Body of pancreas (tissue), 4 donors: ENCODE measurements around the gene TGM4. TPM values are rescaled to one million over a fixed set of nuclear protein-coding genes. Genes with fewer than 3 reads are reported as not detected.

Experiments used
- ATAC-seq: fragments of 150-250 bp; one replicate; pipeline ENCODE4 v1.9.1; 2016
- DNase-seq, 4 donors: peaks; one replicate each; pipeline ENCODE4 v3.0.0-alpha.2; 2019
- H3K27ac ChIP-seq, 4 donors: fragments of 200-600 bp; sonication (generic); 1 replicate in 3 of 4; 2 replicates in 1 of 4; pipeline versions ENCODE4 v1.5.1 to v1.6.1; 2016 to 2019; ENCODE audit warnings: mild to moderate bottlenecking in 1 of 4, mixed read lengths in 1 of 4, moderate library complexity in 1 of 4
- H3K27me3 ChIP-seq, 2 donors: fragments of 200-600 bp; sonication (generic); one replicate each; pipeline ENCODE4 v1.6.0; 2016; ENCODE audit warnings: mild to moderate bottlenecking in 1 of 2
- H3K36me3 ChIP-seq, 2 donors: fragments of 200-600 bp; sonication (generic); replicated peaks in 1 of 2; 2 replicates each; pipeline ENCODE4 v1.5.1; 2016; ENCODE audit warnings: low read depth in 2 of 2; ENCODE audit not compliant: insufficient read depth in 1 of 2
- H3K4me1 ChIP-seq: fragments of 200-600 bp; sonication (generic); one replicate; pipeline ENCODE4 v1.6.0; 2016
- H3K4me3 ChIP-seq, 2 donors: fragments of 200-600 bp; sonication (generic); 1 replicate in 1 of 2; 2 replicates in 1 of 2; pipeline ENCODE4 v1.5.1; 2016 to 2019
- H3K9me3 ChIP-seq, 3 donors: fragments of 200-600 bp; sonication (generic); 1 replicate in 2 of 3; 2 replicates in 1 of 3; pipeline ENCODE4 v1.5.1; 2016
- POLR2A ChIP-seq, 3 donors: fragments of 450-650 bp; IDR thresholded peaks; one replicate each; pipeline ENCODE4 v1.6.1; 2016; ENCODE audit warnings: antibody characterized with exemption in 3 of 3, mild to moderate bottlenecking in 2 of 3
- WGBS, 2 donors: methylation state at CpG; one replicate each; pipeline ENCODE4 v1.1.5; 2017; 5-methylcytosine and 5-hydroxymethylcytosine counted together
- intact Hi-C: fragments of 100-400 bp; cut with DNase I; formaldehyde crosslinking; loops from one replicate; pipeline ENCODE4 v1.15.1; 2023
- total RNA-seq, 2 donors: library from RNA; depleted of rRNA; stranded (reverse); fragments of >200 nt; gene quantifications; one replicate each; pipeline ENCODE4 v1.1.0, GENCODE V29; 2016
- TF ChIP-seq, protein P1 (sequence below), 7 experiments: fragments of 450-650 bp in 4 of 7; fragments of 200-600 bp in 3 of 7; sonication (generic) in 3 of 7; IDR thresholded peaks; one replicate each; pipeline ENCODE4 v1.5.1; 2016 to 2019; ENCODE audit warnings: antibody characterized with exemption in 7 of 7

The TGM4 gene
- total RNA-seq, 2 donors from 2014 or later, result not detected

GRCh38 chr3:44832965-44833364 is 41.4 kb upstream of the TGM4 start:
- H3K4me1 ChIP-seq, result no peaks in the 10 kb centered on the region
- H3K9me3 ChIP-seq, result peaks cover 0 to 5% (median 0%) of the 10 kb centered on the region in 3 donors
- ATAC-seq (no peak), DNase-seq (no peak)
- intact Hi-C loops, result no loop called here
- no peak overlapping the region for H3K27ac ChIP-seq
- WGBS, 2 donors, result 64 to 65% methylated on average over 2 of the region's 2 CpGs
- H3K4me3 ChIP-seq, result no peak overlapping the region
- no peaks in the 10 kb centered on the region for H3K36me3 ChIP-seq
- TF ChIP-seq POLR2A (IDR thresholded peaks at IDR 0.05), result no peak
- TF ChIP-seq, protein P1, sequence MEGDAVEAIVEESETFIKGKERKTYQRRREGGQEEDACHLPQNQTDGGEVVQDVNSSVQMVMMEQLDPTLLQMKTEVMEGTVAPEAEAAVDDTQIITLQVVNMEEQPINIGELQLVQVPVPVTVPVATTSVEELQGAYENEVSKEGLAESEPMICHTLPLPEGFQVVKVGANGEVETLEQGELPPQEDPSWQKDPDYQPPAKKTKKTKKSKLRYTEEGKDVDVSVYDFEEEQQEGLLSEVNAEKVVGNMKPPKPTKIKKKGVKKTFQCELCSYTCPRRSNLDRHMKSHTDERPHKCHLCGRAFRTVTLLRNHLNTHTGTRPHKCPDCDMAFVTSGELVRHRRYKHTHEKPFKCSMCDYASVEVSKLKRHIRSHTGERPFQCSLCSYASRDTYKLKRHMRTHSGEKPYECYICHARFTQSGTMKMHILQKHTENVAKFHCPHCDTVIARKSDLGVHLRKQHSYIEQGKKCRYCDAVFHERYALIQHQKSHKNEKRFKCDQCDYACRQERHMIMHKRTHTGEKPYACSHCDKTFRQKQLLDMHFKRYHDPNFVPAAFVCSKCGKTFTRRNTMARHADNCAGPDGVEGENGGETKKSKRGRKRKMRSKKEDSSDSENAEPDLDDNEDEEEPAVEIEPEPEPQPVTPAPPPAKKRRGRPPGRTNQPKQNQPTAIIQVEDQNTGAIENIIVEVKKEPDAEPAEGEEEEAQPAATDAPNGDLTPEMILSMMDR (IDR thresholded peaks at IDR 0.05), result no peak
- H3K27me3 ChIP-seq, result no peaks in the 10 kb centered on the region

DNA sequence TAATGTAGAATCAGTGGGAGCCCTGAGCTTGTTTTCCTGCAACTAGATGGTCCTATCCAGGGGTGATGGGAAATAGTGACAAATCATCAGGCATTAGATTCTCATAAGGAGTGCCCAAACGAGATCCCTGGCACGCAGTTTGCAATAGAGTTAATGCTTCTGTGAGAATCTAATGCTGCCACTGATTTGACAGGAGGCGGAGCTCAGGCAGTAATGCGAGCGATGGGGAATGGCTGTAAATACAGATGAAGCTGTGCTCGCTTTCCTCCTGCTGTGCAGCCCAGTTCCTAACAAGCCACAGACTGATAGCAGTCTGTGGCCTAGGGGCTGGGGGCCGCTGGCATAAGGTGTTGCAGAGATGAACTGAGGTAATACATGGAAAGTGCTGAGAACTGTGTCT is 41.0 kb upstream of the TGM4 start:
- no peaks in the 10 kb centered on the region for H3K4me1 ChIP-seq
- DNase-seq (no peak), ATAC-seq (no peak)
- intact Hi-C loops, result no loop called here
- 72 to 73% methylated on average over 7 of the region's 7 CpGs for WGBS, 2 donors
- no peaks in the 10 kb centered on the region for H3K36me3 ChIP-seq
- H3K9me3 ChIP-seq, result peaks cover 0 to 5% (median 0%) of the 10 kb centered on the region in 3 donors
- H3K27me3 ChIP-seq, result no peaks in the 10 kb centered on the region
- no peak overlapping the region for H3K4me3 ChIP-seq
- no peak overlapping the region for H3K27ac ChIP-seq
- TF ChIP-seq POLR2A (IDR thresholded peaks at IDR 0.05), result no peak
- TF ChIP-seq, protein P1 (IDR thresholded peaks at IDR 0.05), result no peak

DNA sequence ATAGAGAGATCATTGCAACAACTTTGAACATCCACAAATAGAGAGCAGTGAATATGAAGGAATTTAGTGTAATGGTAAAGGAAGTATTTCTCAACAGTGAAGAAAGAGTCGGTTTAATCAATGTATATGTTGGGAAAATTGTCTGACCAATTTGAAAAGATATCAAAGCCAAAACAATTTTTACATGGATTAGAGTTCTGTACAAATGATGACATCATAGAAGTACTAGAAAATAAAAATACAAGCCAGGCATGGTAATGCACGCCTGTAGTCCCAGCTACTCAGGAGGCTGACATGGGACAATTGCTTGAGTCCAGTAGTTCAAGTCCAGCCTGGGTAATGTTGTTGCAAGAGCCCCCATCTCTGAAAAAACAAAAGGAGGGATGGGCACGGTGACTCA is 38.7 kb upstream of the TGM4 start:
- intact Hi-C loops, result no loop called here
- 91 to 99% methylated on average over 3 of the region's 3 CpGs for WGBS, 2 donors
- Histone ChIP-seq H3K9me3 (peaks cover 0 to 5% (median 0%) of the 10 kb centered on the region in 3 donors), H3K36me3 (no peaks in the 10 kb centered on the region), H3K4me3 (no peak overlapping the region), H3K27ac (no peak overlapping the region), H3K4me1 (no peaks in the 10 kb centered on the region), H3K27me3 (no peaks in the 10 kb centered on the region)
- DNase-seq, result no peak
- TF ChIP-seq, protein P1 (IDR thresholded peaks at IDR 0.05), result no peak
- TF ChIP-seq POLR2A (IDR thresholded peaks at IDR 0.05), result no peak
- no peak for ATAC-seq

DNA sequence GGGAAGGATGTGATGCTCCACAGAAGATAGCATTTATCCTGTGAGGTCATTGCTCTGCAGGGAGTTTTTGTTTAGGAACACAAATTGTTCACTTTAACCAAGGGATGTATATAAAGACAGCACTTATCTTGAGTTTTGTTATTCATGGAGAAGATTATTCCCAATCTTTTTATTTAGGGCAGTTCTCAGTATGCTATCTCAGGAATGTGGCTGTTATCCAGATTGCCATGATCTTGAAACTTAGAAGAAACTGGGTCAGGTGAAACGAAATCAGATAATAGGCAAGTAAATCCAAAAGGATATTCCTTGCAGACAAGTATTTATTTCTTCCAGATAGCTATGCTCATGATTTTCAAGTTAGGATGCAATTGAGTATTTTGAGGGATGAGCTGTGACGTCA is 32.0 kb upstream of the TGM4 start:
- DNase-seq, result no peak
- H3K4me3 ChIP-seq, result no peak overlapping the region
- intact Hi-C loops, result no loop called here
- TF ChIP-seq, protein P1 (IDR thresholded peaks at IDR 0.05), result no peak
- H3K27me3 ChIP-seq, result no peaks in the 10 kb centered on the region
- H3K27ac ChIP-seq, result no peak overlapping the region
- H3K4me1 ChIP-seq, result peaks cover 8% of the 10 kb centered on the region
- ATAC-seq, result no peak
- no peaks in the 10 kb centered on the region for H3K9me3 ChIP-seq
- WGBS, 2 donors, result 69 to 72% methylated on average over 2 of the region's 2 CpGs
- H3K36me3 ChIP-seq, result no peaks in the 10 kb centered on the region
